ENCODE results near the gene SENP8. TPM values are rescaled to one million over a fixed set of nuclear protein-coding genes. Genes with fewer than 3 reads are reported as not detected.
A peak's percentile ranks its signal among the peaks of the same experiment; 100 is the strongest.

SENP8 gene
- total and polyA plus RNA-seq, 2 of the 13 experiments (the other 11 are each of a cell fraction or from before 2014, with no cell fraction given), result 2.7 to 3.0 TPM

DNA sequence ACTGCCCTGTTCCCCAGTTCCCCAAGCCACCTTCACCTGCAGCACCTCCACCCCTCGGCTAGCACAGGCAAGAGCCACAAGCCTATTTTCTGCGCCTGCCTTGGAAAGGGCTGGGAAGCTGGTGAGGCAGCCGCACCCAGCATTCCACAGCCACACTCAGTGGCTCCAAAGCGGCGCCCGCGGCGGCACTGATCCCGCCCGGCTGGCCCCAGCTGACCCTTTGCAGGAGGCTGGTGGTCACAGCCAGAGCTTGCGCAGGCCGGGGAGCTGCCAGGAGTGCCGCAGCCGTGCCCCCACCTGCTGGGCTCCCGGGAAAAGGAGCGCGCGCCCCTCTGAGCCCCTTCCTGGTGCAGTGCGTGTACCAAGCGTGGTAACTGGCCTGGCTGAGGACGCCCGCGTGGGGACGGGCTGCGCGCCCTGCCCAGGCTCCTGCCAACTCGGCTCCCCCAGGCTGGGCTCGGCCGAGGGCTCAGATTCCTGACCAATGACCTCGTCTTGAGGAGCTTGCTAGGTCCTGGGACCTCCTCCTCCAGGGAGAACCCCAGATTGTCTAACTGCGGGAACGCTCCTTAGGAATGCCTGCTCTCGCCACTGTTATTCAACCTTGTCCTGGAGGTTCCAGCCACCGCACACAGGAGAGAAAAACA, 66.1 kb downstream of the SENP8 start (continued):
- TF ChIP-seq GRHL1 (CRISPR knock-in tag; conservative IDR thresholded peaks at IDR 0.05) (no peak), SRY (CRISPR knock-in tag; IDR thresholded peaks at IDR 0.05) (no peak), ZBTB40 (IDR thresholded peaks at IDR 0.05) (no peak), ZBTB40 (CRISPR knock-in tag; IDR thresholded peaks at IDR 0.05) (no peak), PLSCR1 (CRISPR knock-in tag; IDR thresholded peaks at IDR 0.05; ENCODE audit: borderline replicate concordance) (no peak), ZNF644 (CRISPR knock-in tag; IDR thresholded peaks at IDR 0.05; ENCODE audit: low read depth) (no peak), ZNF274 (CRISPR knock-in tag; IDR thresholded peaks at IDR 0.05) (no peak), IRF2 (CRISPR knock-in tag; IDR thresholded peaks at IDR 0.05) (no peak), ZNF180 (CRISPR knock-in tag; IDR thresholded peaks at IDR 0.05; ENCODE audit: borderline replicate concordance, low read depth) (no peak), MATR3 (CRISPR knock-in tag; IDR thresholded peaks at IDR 0.05) (no peak), POGZ (CRISPR knock-in tag; IDR thresholded peaks at IDR 0.05) (no peak), ZNF883 (CRISPR knock-in tag; IDR thresholded peaks at IDR 0.05; ENCODE audit: not compliant biosample characterization) (no peak)
- TF ChIP-seq, protein P1, sequence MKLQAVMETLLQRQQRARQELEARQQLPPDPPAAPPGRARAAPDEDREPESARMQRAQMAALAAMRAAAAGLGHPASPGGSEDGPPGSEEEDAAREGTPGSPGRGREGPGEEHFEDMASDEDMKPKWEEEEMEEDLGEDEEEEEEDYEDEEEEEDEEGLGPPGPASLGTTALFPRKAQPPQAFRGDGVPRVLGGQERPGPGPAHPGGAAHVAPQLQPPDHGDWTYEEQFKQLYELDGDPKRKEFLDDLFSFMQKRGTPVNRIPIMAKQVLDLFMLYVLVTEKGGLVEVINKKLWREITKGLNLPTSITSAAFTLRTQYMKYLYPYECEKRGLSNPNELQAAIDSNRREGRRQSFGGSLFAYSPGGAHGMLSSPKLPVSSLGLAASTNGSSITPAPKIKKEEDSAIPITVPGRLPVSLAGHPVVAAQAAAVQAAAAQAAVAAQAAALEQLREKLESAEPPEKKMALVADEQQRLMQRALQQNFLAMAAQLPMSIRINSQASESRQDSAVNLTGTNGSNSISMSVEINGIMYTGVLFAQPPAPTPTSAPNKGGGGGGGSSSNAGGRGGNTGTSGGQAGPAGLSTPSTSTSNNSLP (IDR thresholded peaks at IDR 0.05; ENCODE audit: low read depth, low read length), result no peak
- TF ChIP-seq, protein P2, sequence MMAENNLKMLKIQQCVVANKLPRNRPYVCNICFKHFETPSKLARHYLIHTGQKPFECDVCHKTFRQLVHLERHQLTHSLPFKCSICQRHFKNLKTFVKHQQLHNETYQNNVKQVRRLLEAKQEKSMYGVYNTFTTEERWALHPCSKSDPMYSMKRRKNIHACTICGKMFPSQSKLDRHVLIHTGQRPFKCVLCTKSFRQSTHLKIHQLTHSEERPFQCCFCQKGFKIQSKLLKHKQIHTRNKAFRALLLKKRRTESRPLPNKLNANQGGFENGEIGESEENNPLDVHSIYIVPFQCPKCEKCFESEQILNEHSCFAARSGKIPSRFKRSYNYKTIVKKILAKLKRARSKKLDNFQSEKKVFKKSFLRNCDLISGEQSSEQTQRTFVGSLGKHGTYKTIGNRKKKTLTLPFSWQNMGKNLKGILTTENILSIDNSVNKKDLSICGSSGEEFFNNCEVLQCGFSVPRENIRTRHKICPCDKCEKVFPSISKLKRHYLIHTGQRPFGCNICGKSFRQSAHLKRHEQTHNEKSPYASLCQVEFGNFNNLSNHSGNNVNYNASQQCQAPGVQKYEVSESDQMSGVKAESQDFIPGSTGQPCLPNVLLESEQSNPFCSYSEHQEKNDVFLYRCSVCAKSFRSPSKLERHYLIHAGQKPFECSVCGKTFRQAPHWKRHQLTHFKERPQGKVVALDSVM (CRISPR knock-in tag; IDR thresholded peaks at IDR 0.05), result peak; percentile 51; the same call in 1 of the 2 replicates

Data from HepG2 (cell line).